Gastroesophageal sphincter (tissue), 3 donors: ENCODE measurements around the gene ATP2A3.

ENCODE experiments used
- POLR2AphosphoS5 ChIP-seq: sonication (generic); formaldehyde crosslinking; IDR thresholded peaks from one replicate; pipeline ENCODE4 v1.6.1; 2017; ENCODE audit warnings: antibody characterized with exemption
- TF ChIP-seq, protein P1 (sequence below), 4 experiments: fragments of 200-600 bp in 2 of 4; fragments of 450-650 bp in 2 of 4; sonication (generic) in 1 of 4; IDR thresholded peaks; one replicate each; pipeline ENCODE4 v1.5.1; 2017 to 2019; ENCODE audit warnings: antibody characterized with exemption in 4 of 4, mild to moderate bottlenecking in 2 of 4, moderate library complexity in 2 of 4

DNA sequence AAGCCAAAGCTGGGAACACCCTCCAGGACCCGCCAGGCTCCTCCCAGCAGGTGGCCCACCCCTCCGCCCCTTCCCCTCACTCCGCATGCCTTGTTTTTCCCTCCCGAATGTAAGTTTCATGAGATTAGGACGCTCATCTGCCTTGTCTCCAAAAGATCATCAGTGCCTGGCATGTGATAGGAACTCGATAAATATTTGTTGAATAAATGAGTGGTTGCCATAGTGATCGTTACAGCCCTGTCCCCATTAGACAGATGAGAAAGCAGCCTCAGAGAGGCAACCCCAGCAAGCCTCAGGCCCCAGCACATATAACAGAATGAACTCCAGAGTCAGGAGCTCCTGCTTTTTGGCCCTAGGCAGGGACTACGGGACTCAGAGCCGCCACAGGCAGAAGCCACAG is 76.4 kb downstream of the ATP2A3 start:
- TF ChIP-seq, protein P1, sequence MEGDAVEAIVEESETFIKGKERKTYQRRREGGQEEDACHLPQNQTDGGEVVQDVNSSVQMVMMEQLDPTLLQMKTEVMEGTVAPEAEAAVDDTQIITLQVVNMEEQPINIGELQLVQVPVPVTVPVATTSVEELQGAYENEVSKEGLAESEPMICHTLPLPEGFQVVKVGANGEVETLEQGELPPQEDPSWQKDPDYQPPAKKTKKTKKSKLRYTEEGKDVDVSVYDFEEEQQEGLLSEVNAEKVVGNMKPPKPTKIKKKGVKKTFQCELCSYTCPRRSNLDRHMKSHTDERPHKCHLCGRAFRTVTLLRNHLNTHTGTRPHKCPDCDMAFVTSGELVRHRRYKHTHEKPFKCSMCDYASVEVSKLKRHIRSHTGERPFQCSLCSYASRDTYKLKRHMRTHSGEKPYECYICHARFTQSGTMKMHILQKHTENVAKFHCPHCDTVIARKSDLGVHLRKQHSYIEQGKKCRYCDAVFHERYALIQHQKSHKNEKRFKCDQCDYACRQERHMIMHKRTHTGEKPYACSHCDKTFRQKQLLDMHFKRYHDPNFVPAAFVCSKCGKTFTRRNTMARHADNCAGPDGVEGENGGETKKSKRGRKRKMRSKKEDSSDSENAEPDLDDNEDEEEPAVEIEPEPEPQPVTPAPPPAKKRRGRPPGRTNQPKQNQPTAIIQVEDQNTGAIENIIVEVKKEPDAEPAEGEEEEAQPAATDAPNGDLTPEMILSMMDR (IDR thresholded peaks at IDR 0.05) = no peak
- no peak for TF ChIP-seq POLR2AphosphoS5
